GM12878 (cell line): Measurements from ENCODE around the gene PRKG1. TPM values are rescaled to one million over a fixed set of nuclear protein-coding genes. Genes with fewer than 3 reads are reported as not detected.

Source experiments
- ATAC-seq: fragments of 200-7000 bp; cut with Tn5 transposase; 3 replicates; pipeline ENCODE4 v1.9.1; 2020; ENCODE audit warnings: mild to moderate bottlenecking, moderate library complexity
- BruUV-seq: library from RNA; stranded (reverse); fragments of 400-500 nt; replicated peaks from 2 replicates; lab custom pipeline; 2021; lab: Mats Ljungman, UMichigan
- CTCF ChIA-PET: fragments of 300-600 bp; sonication (Branson Sonifier 250); formaldehyde crosslinking; extraction: SDS; loops from one replicate; lab custom pipeline; 2021; ENCODE audit warnings: inconsistent platforms; lab: Yijun Ruan, JAX
- POLR2A ChIA-PET: fragments of 350-600 bp; formaldehyde crosslinking; extraction: SDS; loops from one replicate; lab custom pipeline; 2021; ENCODE audit warnings: inconsistent platforms; lab: Charles Lee
- RAD21 ChIA-PET: fragments of 300-600 bp; sonication (Branson Sonifier 250); formaldehyde crosslinking; loops from one replicate; lab custom pipeline; 2023; ENCODE audit warnings: antibody characterized with exemption; ENCODE audit not compliant: unreplicated experiment; lab: Charles Lee
- SMC1A ChIA-PET: fragments of 300-600 bp; sonication (Branson Sonifier 250); formaldehyde crosslinking; loops from one replicate; lab custom pipeline; 2023; ENCODE audit not compliant: unreplicated experiment, uncharacterized antibody; lab: Charles Lee
- DNase-seq: peaks from one replicate; pipeline ENCODE4 v3.0.0-alpha.2; 2011; ENCODE audit warnings: low read depth, low spot score
- FAIRE-seq: peaks from 3 replicates; lab custom pipeline; 2011; peaks lifted over from hg19 to GRCh38; lab: Jason Lieb, UNC
- H2AFZ ChIP-seq: 2 replicates; pipeline ENCODE4 v1.6.0; 2011; ENCODE audit warnings: low read depth, low read length, control low read depth; ENCODE audit not compliant: control insufficient read depth
- H3K27ac ChIP-seq: 2 replicates; pipeline ENCODE4 v1.5.1; 2011; ENCODE audit warnings: control low read depth; ENCODE audit not compliant: control insufficient read depth, insufficient read depth
- H3K27me3 ChIP-seq, 2 experiments: replicated peaks in 1 of 2; 2 replicates each; pipeline versions ENCODE4 v1.6.0 to v1.6.1; 2011; ENCODE audit warnings: low read length in 1 of 2; ENCODE audit not compliant: control insufficient read depth in 2 of 2, insufficient read depth in 2 of 2
- H3K36me3 ChIP-seq, 2 experiments: 2 replicates each; pipeline ENCODE4 v1.5.1; 2011; ENCODE audit warnings: low read length in 1 of 2; ENCODE audit not compliant: control insufficient read depth in 2 of 2, insufficient read depth in 2 of 2
- H3K4me1 ChIP-seq: 2 replicates; pipeline ENCODE4 v1.6.1; 2011; ENCODE audit warnings: mild to moderate bottlenecking, low read length, moderate library complexity, mixed read lengths; ENCODE audit not compliant: control insufficient read depth, insufficient read depth
- H3K4me2 ChIP-seq: 2 replicates; pipeline ENCODE4 v1.6.0; 2011; ENCODE audit warnings: control low read depth; ENCODE audit not compliant: control insufficient read depth, insufficient read depth
- H3K4me3 ChIP-seq: fragments of 200-600 bp; sonication (generic); 2 replicates; pipeline ENCODE4 v1.5.1; 2016
- H3K79me2 ChIP-seq: 2 replicates; pipeline ENCODE4 v1.6.0; 2011; ENCODE audit warnings: low read length; ENCODE audit not compliant: control insufficient read depth, insufficient read depth
- H3K9ac ChIP-seq: 2 replicates; pipeline ENCODE4 v1.8.0; 2011; ENCODE audit warnings: low read length, control low read depth, mixed read lengths; ENCODE audit not compliant: control insufficient read depth, insufficient read depth
- H3K9me3 ChIP-seq: replicated peaks from 3 replicates; pipeline ENCODE4 v1.5.1; 2011; ENCODE audit warnings: mild to moderate bottlenecking, low read length; ENCODE audit not compliant: control insufficient read depth, insufficient read depth
- H4K20me1 ChIP-seq: 2 replicates; pipeline ENCODE4 v1.6.0; 2011; ENCODE audit not compliant: control insufficient read depth, insufficient read depth
- BCL11A ChIP-seq: IDR thresholded peaks from 2 replicates; pipeline ENCODE4 v1.6.1; 2011; ENCODE audit warnings: low read depth, low read length
- BRCA1 ChIP-seq: IDR thresholded peaks from 2 replicates; pipeline ENCODE4 v1.6.1; 2011; ENCODE audit warnings: low read depth, low read length, improper control_type of control experiment
- E2F8 ChIP-seq: fragments of 450-650 bp; IDR thresholded peaks from 2 replicates; pipeline ENCODE4 v1.6.1; 2018; ENCODE audit warnings: mild to moderate bottlenecking, low read depth, moderate library complexity; ENCODE audit not compliant: partially characterized antibody
- ETV6 ChIP-seq, 2 experiments: fragments of 450-650 bp in 1 of 2; IDR thresholded peaks in 1 of 2; conservative IDR thresholded peaks in 1 of 2; 2 replicates each; pipeline ENCODE4 v1.6.1; 2014; ENCODE audit warnings: antibody characterized with exemption in 1 of 2, borderline replicate concordance in 1 of 2, low read depth in 1 of 2, mild to moderate bottlenecking in 1 of 2, moderate library complexity in 1 of 2
- FOS ChIP-seq: IDR thresholded peaks from 3 replicates; pipeline ENCODE4 v1.6.1; 2011; ENCODE audit warnings: borderline replicate concordance; ENCODE audit not compliant: insufficient read length; ENCODE audit errors: extremely low read depth
- HCFC1 ChIP-seq: fragments of 150-350 bp; IDR thresholded peaks from 2 replicates; pipeline ENCODE4 v1.6.1; 2014; ENCODE audit warnings: low read length
- IRF5 ChIP-seq: fragments of 450-650 bp; IDR thresholded peaks from 2 replicates; pipeline ENCODE4 v1.6.1; 2017; ENCODE audit warnings: borderline replicate concordance
- JUNB ChIP-seq: IDR thresholded peaks from 2 replicates; pipeline ENCODE4 v1.6.1; 2016; ENCODE audit warnings: antibody characterized with exemption, mild to moderate bottlenecking
- KAT2A ChIP-seq: conservative IDR thresholded peaks from 2 replicates; pipeline ENCODE4 v1.6.1; 2011; ENCODE audit warnings: low read depth, low read length; ENCODE audit not compliant: control insufficient read depth
- MTA3 ChIP-seq: IDR thresholded peaks from 2 replicates; pipeline ENCODE4 v1.6.1; 2012; ENCODE audit warnings: low read length, inconsistent platforms, borderline replicate concordance
- NFYA ChIP-seq: IDR thresholded peaks from 2 replicates; pipeline ENCODE4 v1.6.1; 2011; ENCODE audit warnings: low read depth, mild to moderate bottlenecking, low read length, improper control_type of control experiment, borderline replicate concordance
- PRDM15 ChIP-seq: fragments of 450-650 bp; formaldehyde crosslinking; IDR thresholded peaks from 2 replicates; pipeline ENCODE4 v1.4.0; 2020; ENCODE audit warnings: mild to moderate bottlenecking, moderate library complexity
- RAD21 ChIP-seq: IDR thresholded peaks from 2 replicates; pipeline ENCODE4 v1.6.1; 2011; ENCODE audit warnings: mild to moderate bottlenecking, low read depth, low read length, moderate library complexity; ENCODE audit not compliant: insufficient read depth
- SMARCA5 ChIP-seq: fragments of 450-650 bp; IDR thresholded peaks from 2 replicates; pipeline ENCODE4 v1.6.1; 2017; ENCODE audit warnings: mild to moderate bottlenecking
- YBX1 ChIP-seq: fragments of 450-650 bp; IDR thresholded peaks from 2 replicates; pipeline ENCODE4 v1.6.1; 2016; ENCODE audit warnings: antibody characterized with exemption
- ZZZ3 ChIP-seq: IDR thresholded peaks from 2 replicates; pipeline ENCODE4 v1.6.1; 2011; ENCODE audit warnings: low read depth; ENCODE audit not compliant: control insufficient read depth, insufficient read length
- WGBS: methylation state at CpG from one replicate; pipeline ENCODE4 v1.1.6; 2016; ENCODE audit warnings: low lambda C conversion rate; ENCODE audit not compliant: insufficient replicate concordance, insufficient coverage; ENCODE audit errors: missing lambda C conversion rate; 5-methylcytosine and 5-hydroxymethylcytosine counted together
- in situ Hi-C: fragments of 300-500 bp; cut with MboI; formaldehyde crosslinking; loops from 9 replicates; pipeline ENCODE4 v1.14.3; 2018; ENCODE audit warnings: mixed read lengths
- intact Hi-C: fragments of 100-400 bp; cut with micrococcal nuclease; formaldehyde crosslinking; loops from one replicate; pipeline ENCODE4 v1.14.2; 2022; ENCODE audit not compliant: unreplicated experiment
- polyA plus RNA-seq, 11 experiments: library from polyadenylated mRNA; depleted of rRNA in 4 of 11; unstranded in 6 of 11; stranded (reverse) in 5 of 11; fragments of >200 nt; fragmentation: Nextera tagmentation in 4 of 11; fragmentation: Illumina TruSeq in 1 of 11; extraction: Ambion mirVana in 4 of 11; extraction: Trizol in 1 of 11; gene quantifications; 1 replicate in 1 of 11; 2 replicates in 10 of 11; pipeline versions ENCODE4 v1.2.1 to v1.2.3, GENCODE V29; 2011 to 2016; ENCODE audit warnings: inconsistent platforms in 2 of 11, missing spikeins in 2 of 11, low read depth in 1 of 11
- total RNA-seq, 4 experiments: library from RNA; depleted of rRNA in 3 of 4; stranded (reverse); fragments of >200 nt in 3 of 4; fragmentation: Illumina TruSeq in 1 of 4; extraction: Trizol in 1 of 4; gene quantifications; 2 replicates each; pipeline versions ENCODE4 v1.2.1 to v1.2.3, GENCODE V29; 2013 to 2021

The PRKG1 gene
- total and polyA plus RNA-seq, 10 of the 15 experiments (the other 5 are each of a cell fraction or from before 2014, with no cell fraction given) = 0.04 to 0.05 TPM; not detected in 8

- no TSS peak for BruUV-seq
- ATAC-seq (no peak), FAIRE-seq (no peak), DNase-seq (no peak)
- intact Hi-C loops = no loop called here
- in situ Hi-C loops = no loop called here
- no peak overlapping the region for H3K4me3 ChIP-seq
- ChIA-PET CTCF (interaction anchor here (1.1 kb wide), 1 partner anchor 18 kb away, joined by 5 read pairs; no protein-coding TSS in a partner anchor), RAD21 (no interaction called here), POLR2A (no interaction called here), SMC1A (no interaction called here)
- TF ChIP-seq HCFC1 (no peak), E2F8 (no peak), KAT2A (no peak), ZZZ3 (no peak), YBX1 (no peak), RAD21 (no peak), ETV6 (conservative IDR thresholded peaks at IDR 0.05 in 1 of 2, IDR thresholded peaks at IDR 0.05 in 1 of 2; ENCODE audit: borderline replicate concordance in 1 of 2, low read depth in 1 of 2) (no peak), SMARCA5 (no peak), MTA3 (no peak), BRCA1 (no peak), BCL11A (no peak), IRF5 (no peak), JUNB (no peak), NFYA (no peak), PRDM15 (CRISPR knock-in tag) (no peak), FOS (no peak)
- H3K4me2 ChIP-seq = no peak overlapping the region
- peaks cover 0 to under 1% of the 10 kb centered on the region in 2 experiments; a peak in 1 of 4 replicates for H3K27me3 ChIP-seq
- H3K27ac ChIP-seq = no peak overlapping the region
- H3K79me2 ChIP-seq = no peaks in the 10 kb centered on the region
- H4K20me1 ChIP-seq = no peaks in the 10 kb centered on the region
- no peaks in the 10 kb centered on the region for H3K9me3 ChIP-seq
- H3K9ac ChIP-seq = no peak overlapping the region
- H3K36me3 ChIP-seq = no peaks in the 10 kb centered on the region
- H2AFZ ChIP-seq = no peak overlapping the region
- 0% methylated on average over 5 of the region's 5 CpGs for WGBS
- no peaks in the 10 kb centered on the region for H3K4me1 ChIP-seq
These were observed 6.2 kb downstream of the PRKG1 start for GRCh38 chr10:51080311-51081006.
